ENCODE results near the gene PRKG2. TPM values are rescaled to one million over a fixed set of nuclear protein-coding genes. Genes with fewer than 3 reads are reported as not detected.
"Not testable (repeated sequence)": the region's sequence is repeated elsewhere in the genome, so short reads cannot be mapped to it uniquely, and the experiment has no call there.

Gene PRKG2
- total and polyA plus RNA-seq, 2 experiments from 2014 or later, result 6.7 to 17.4 TPM

DNA sequence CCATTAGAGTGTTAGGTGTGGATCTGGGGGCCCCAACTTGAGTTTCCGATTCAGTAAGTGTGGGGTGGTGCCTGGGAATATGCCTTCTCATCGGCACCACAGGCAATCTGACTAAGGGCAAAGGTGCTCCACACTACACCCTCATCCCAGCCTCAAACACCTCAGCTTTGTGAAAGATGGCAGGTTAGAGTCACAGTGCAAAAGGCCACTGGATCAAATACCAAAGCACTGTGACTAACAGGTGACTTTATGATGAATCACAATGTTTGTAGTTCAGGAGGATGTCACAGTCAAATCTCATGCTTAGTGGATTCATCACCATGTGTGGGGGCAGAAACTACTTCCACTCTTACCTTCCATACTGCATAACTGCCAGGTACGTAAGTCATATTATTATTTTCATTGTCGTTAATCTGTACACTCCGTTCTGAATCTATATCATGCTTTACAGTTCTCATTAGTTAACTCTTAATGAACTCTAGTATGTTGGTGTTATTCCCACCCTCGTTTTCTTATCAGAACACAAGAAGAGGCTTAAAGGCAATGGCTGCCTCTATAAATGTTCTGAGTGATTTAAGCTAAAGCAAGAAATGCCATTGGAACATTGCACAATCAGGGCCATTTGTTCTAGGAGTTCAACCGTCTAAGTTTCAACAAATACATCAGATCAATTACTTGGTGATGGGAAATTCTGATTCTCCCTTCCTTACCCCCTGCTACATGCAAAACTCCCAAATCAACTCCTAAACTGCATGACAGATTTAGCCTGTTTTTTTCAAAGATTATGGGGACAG is 50.2 kb downstream of the PRKG2 start:
- no peak overlapping the region for H3K4me2 ChIP-seq
- H4K20me1 ChIP-seq (ENCODE audit: insufficient read depth, poor library complexity, severe bottlenecking), result no peaks in the 10 kb centered on the region
- 71% methylated on average over 7 of the region's 7 CpGs for WGBS (ENCODE audit: low lambda C conversion rate, missing lambda C conversion rate)
- no peak overlapping the region for H2AFZ ChIP-seq
- no peaks in the 10 kb centered on the region for H3K4me1 ChIP-seq (ENCODE audit: insufficient read depth)
- H3K27ac ChIP-seq, result peak overlapping the region; percentile 94
- no peaks in the 10 kb centered on the region for H3K79me2 ChIP-seq
- H3K9me2 ChIP-seq (replicated peaks; ENCODE audit: insufficient read depth), result no peaks in the 10 kb centered on the region
- H3K36me3 ChIP-seq (replicated peaks; ENCODE audit: insufficient read depth, low read depth), result no peaks in the 10 kb centered on the region
- TF ChIP-seq EZH2phosphoT487 (IDR thresholded peaks at IDR 0.05; ENCODE audit: low read depth, severe bottlenecking, unreplicated experiment), result no peak
- TF ChIP-seq, protein P1, sequence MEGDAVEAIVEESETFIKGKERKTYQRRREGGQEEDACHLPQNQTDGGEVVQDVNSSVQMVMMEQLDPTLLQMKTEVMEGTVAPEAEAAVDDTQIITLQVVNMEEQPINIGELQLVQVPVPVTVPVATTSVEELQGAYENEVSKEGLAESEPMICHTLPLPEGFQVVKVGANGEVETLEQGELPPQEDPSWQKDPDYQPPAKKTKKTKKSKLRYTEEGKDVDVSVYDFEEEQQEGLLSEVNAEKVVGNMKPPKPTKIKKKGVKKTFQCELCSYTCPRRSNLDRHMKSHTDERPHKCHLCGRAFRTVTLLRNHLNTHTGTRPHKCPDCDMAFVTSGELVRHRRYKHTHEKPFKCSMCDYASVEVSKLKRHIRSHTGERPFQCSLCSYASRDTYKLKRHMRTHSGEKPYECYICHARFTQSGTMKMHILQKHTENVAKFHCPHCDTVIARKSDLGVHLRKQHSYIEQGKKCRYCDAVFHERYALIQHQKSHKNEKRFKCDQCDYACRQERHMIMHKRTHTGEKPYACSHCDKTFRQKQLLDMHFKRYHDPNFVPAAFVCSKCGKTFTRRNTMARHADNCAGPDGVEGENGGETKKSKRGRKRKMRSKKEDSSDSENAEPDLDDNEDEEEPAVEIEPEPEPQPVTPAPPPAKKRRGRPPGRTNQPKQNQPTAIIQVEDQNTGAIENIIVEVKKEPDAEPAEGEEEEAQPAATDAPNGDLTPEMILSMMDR (IDR thresholded peaks at IDR 0.05; ENCODE audit: poor library complexity), result no peak
- TF ChIP-seq EZH2 (IDR thresholded peaks at IDR 0.05; ENCODE audit: borderline replicate concordance), result no peak
- no peak overlapping the region for H3K4me3 ChIP-seq
- no peaks in the 10 kb centered on the region for H3K27me3 ChIP-seq
- DNase-seq (ENCODE audit: low spot score), result peak; percentile 42
- no peaks in the 10 kb centered on the region for H3K9me3 ChIP-seq (ENCODE audit: low read depth)

- no peaks in the 10 kb centered on the region for H3K9me2 ChIP-seq (replicated peaks; ENCODE audit: insufficient read depth)
- DNase-seq (ENCODE audit: low spot score), result peak; percentile 39
- no peak overlapping the region for H2AFZ ChIP-seq
- no peaks in the 10 kb centered on the region for H3K9me3 ChIP-seq (ENCODE audit: low read depth)
- no peak overlapping the region for H3K4me2 ChIP-seq
- H3K4me3 ChIP-seq, result no peak overlapping the region
- no peaks in the 10 kb centered on the region for H3K36me3 ChIP-seq (replicated peaks; ENCODE audit: insufficient read depth, low read depth)
- no peaks in the 10 kb centered on the region for H3K27me3 ChIP-seq
- WGBS (ENCODE audit: low lambda C conversion rate, missing lambda C conversion rate), result 61% methylated on average over 3 of the region's 3 CpGs
- no peaks in the 10 kb centered on the region for H4K20me1 ChIP-seq (ENCODE audit: insufficient read depth, poor library complexity, severe bottlenecking)
- H3K27ac ChIP-seq, result peak overlapping the region; percentile 94
- TF ChIP-seq EZH2phosphoT487 (IDR thresholded peaks at IDR 0.05; ENCODE audit: low read depth, severe bottlenecking, unreplicated experiment), result no peak
- TF ChIP-seq EZH2 (IDR thresholded peaks at IDR 0.05; ENCODE audit: borderline replicate concordance), result no peak
- TF ChIP-seq, protein P1 (IDR thresholded peaks at IDR 0.05; ENCODE audit: poor library complexity), result no peak
- no peaks in the 10 kb centered on the region for H3K79me2 ChIP-seq
- H3K4me1 ChIP-seq (ENCODE audit: insufficient read depth), result no peaks in the 10 kb centered on the region
These were observed 50.9 kb downstream of the PRKG2 start for GRCh38 chr4:81164126-81164525.

DNA sequence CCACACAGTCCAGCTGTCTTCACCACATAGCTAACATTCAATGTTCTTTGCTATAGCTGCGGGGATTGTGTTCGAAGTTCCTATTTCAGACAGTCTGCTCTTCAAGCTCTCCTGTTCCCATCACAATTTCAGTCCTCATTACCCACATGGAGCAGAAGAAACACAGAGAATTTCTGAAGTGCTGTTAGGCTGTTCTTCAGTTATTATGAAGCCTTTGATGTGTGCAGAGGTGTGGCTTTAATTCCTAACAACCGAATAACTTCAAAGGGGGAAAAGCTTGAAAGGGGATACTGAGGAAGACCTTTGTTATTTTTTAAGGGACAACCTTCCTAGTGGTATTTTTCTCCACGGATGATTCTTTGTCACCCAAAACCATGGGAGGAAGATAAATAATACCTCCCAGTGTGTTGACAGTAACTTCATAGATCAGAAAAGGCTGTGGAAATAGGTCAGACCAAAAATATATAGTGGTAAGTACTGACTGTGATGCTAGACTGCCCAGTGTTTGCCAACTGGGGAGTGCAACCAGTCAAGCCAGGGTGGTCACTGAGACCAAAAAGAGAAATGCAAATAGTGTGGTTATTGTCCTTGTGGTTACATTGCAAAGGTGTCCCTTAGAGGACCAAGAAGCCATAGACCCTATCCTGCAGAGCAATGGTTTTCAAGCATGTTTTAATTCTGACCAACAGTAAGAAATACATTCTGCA is 52.1 kb downstream of the PRKG2 start:
- Histone ChIP-seq H3K4me3 (no peak overlapping the region), H3K4me1 (ENCODE audit: insufficient read depth) (no peaks in the 10 kb centered on the region), H4K20me1 (ENCODE audit: insufficient read depth, poor library complexity, severe bottlenecking) (no peaks in the 10 kb centered on the region), H3K79me2 (no peaks in the 10 kb centered on the region), H3K9me2 (replicated peaks; ENCODE audit: insufficient read depth) (no peaks in the 10 kb centered on the region), H3K9me3 (ENCODE audit: low read depth) (no peaks in the 10 kb centered on the region), H3K27me3 (no peaks in the 10 kb centered on the region), H3K27ac (no peak overlapping the region), H3K4me2 (no peak overlapping the region), H2AFZ (no peak overlapping the region), H3K36me3 (replicated peaks; ENCODE audit: insufficient read depth, low read depth) (no peaks in the 10 kb centered on the region)
- no peak for TF ChIP-seq EZH2phosphoT487 (IDR thresholded peaks at IDR 0.05; ENCODE audit: low read depth, severe bottlenecking, unreplicated experiment)
- TF ChIP-seq, protein P1 (IDR thresholded peaks at IDR 0.05; ENCODE audit: poor library complexity), result no peak
- TF ChIP-seq EZH2 (IDR thresholded peaks at IDR 0.05; ENCODE audit: borderline replicate concordance), result no peak
- 74% methylated on average over 4 of the region's 4 CpGs for whole genome bisulfite sequencing (ENCODE audit: low lambda C conversion rate, missing lambda C conversion rate)
- DNase-seq (ENCODE audit: low spot score), result no peak

DNA sequence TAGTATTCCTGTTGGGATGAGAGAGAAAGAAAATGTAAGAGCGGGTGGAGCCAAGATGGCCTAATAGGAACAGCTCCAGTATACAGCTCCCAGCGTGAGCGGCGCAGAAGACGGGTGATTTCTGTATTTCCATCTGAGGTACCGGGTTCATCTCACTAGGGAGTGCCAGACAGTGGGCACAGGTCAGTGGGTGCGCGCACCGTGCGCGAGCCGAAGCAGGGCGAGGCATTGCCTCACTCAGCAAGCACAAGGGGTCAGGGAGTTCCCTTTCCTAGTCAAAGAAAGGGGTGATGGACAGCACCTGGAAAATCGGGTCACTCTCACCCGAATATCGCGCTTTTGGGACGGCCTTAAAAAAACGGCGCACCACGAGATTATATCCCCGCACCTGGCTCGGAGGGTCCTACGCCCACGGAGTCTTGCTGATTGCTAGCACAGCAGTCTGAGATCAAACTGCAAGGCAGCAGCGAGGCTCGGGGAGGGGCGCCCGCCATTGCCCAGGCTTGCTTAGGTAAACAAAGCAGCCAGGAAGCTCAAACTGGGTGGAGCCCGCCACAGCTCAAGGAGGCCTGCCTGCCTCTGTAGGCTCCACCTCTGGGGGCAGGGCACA is 61.2 kb downstream of the PRKG2 start:
- H3K27ac ChIP-seq, result peak overlapping the region; percentile 75
- WGBS (ENCODE audit: low lambda C conversion rate, missing lambda C conversion rate), result 50% methylated on average over 26 of the region's 30 CpGs
- H3K79me2 ChIP-seq; H4K20me1 ChIP-seq (ENCODE audit: insufficient read depth, poor library complexity, severe bottlenecking); H3K36me3 ChIP-seq (replicated peaks; ENCODE audit: insufficient read depth, low read depth); H3K9me3 ChIP-seq (ENCODE audit: low read depth); H3K27me3 ChIP-seq; H3K9me2 ChIP-seq (replicated peaks; ENCODE audit: insufficient read depth); H3K4me3 ChIP-seq; DNase-seq (ENCODE audit: low spot score); H3K4me1 ChIP-seq (ENCODE audit: insufficient read depth): not testable (repeated sequence)
- peak overlapping the region; percentile 72 for H3K4me2 ChIP-seq
- peak overlapping the region; percentile 56 for H2AFZ ChIP-seq
